ENCODE data around the gene EML4.

Gene EML4

GRCh38 chr2:42191285-42192009 lies 22.3 kb downstream of the EML4 start:
- Histone ChIP-seq H3K4me3 (ENCODE audit: low read length) (no peak overlapping the region), H3K9ac (ENCODE audit: low read depth, low read length) (no peak overlapping the region), H3K36me3 (ENCODE audit: insufficient read depth, low read length) (0 out of 2 replicates have a peak, but pooled peaks cover 2% of the 10 kb centered on the region), H3K4me1 (ENCODE audit: insufficient read depth, low read length) (peaks cover 13% of the 10 kb centered on the region), H3K27me3 (ENCODE audit: insufficient read depth, low read length) (no peaks in the 10 kb centered on the region), H3K27ac (ENCODE audit: low read depth, low read length) (no peak overlapping the region), H3K9me3 (ENCODE audit: insufficient read depth, low read depth, low read length) (no peaks in the 10 kb centered on the region)
- WGBS: 96% methylated on average over 10 of the region's 10 CpGs

- H3K27ac ChIP-seq (ENCODE audit: low read depth, low read length): no peak overlapping the region
- H3K9me3 ChIP-seq (ENCODE audit: insufficient read depth, low read depth, low read length): no peaks in the 10 kb centered on the region
- no peak overlapping the region for H3K9ac ChIP-seq (ENCODE audit: low read depth, low read length)
- H3K27me3 ChIP-seq (ENCODE audit: insufficient read depth, low read length): no peaks in the 10 kb centered on the region
- H3K4me3 ChIP-seq (ENCODE audit: low read length): no peak overlapping the region
- H3K36me3 ChIP-seq (ENCODE audit: insufficient read depth, low read length): 0 out of 2 replicates have a peak, but pooled peaks cover 2% of the 10 kb centered on the region
- peaks cover 15% of the 10 kb centered on the region for H3K4me1 ChIP-seq (ENCODE audit: insufficient read depth, low read length)
- WGBS: 94% methylated on average over 5 of the region's 5 CpGs
These were observed 22.8 kb downstream of the EML4 start for GRCh38 chr2:42192010-42192373.

- no peaks in the 10 kb centered on the region for H3K9me3 ChIP-seq (ENCODE audit: insufficient read depth, low read depth, low read length)
- 91% methylated on average over 3 of the region's 3 CpGs for WGBS
- 0 out of 2 replicates have a peak, but pooled peaks cover 2% of the 10 kb centered on the region for H3K36me3 ChIP-seq (ENCODE audit: insufficient read depth, low read length)
- H3K4me3 ChIP-seq (ENCODE audit: low read length): no peak overlapping the region
- no peak overlapping the region for H3K27ac ChIP-seq (ENCODE audit: low read depth, low read length)
- peaks cover 15% of the 10 kb centered on the region for H3K4me1 ChIP-seq (ENCODE audit: insufficient read depth, low read length)
- H3K9ac ChIP-seq (ENCODE audit: low read depth, low read length): no peak overlapping the region
- no peaks in the 10 kb centered on the region for H3K27me3 ChIP-seq (ENCODE audit: insufficient read depth, low read length)
These were observed 23.8 kb downstream of the EML4 start for GRCh38 chr2:42192652-42193566.

GRCh38 chr2:42193722-42194187 lies 24.6 kb downstream of the EML4 start:
- no peaks in the 10 kb centered on the region for H3K9me3 ChIP-seq (ENCODE audit: insufficient read depth, low read depth, low read length)
- H3K36me3 ChIP-seq (ENCODE audit: insufficient read depth, low read length): 0 out of 2 replicates have a peak, but pooled peaks cover 2% of the 10 kb centered on the region
- no peak overlapping the region for H3K4me3 ChIP-seq (ENCODE audit: low read length)
- peaks cover 15% of the 10 kb centered on the region for H3K4me1 ChIP-seq (ENCODE audit: insufficient read depth, low read length)
- no peak overlapping the region for H3K27ac ChIP-seq (ENCODE audit: low read depth, low read length)
- H3K9ac ChIP-seq (ENCODE audit: low read depth, low read length): no peak overlapping the region
- no peaks in the 10 kb centered on the region for H3K27me3 ChIP-seq (ENCODE audit: insufficient read depth, low read length)

DNA sequence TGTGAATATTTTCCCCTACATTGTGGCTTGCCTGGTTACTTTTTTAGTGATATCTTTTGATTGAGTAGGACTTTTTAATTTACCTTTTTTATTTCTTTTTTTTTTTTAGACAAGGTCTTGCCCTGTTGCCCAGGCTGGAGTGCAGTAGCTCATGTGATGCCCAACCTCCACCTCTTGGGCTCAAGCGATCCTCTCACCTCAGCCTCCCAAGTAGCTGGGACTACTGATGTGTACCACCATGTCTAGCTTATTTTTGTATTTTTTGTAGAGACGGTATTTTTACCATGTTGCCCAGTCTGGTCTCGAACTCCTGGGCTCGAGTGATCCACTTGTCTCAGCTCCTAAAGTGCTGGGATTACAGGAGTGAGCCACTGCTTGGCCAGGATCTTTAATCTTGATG lies 25.3 kb downstream of the EML4 start:
- Histone ChIP-seq H3K27ac (ENCODE audit: low read depth, low read length) (no peak overlapping the region), H3K9me3 (ENCODE audit: insufficient read depth, low read depth, low read length) (no peaks in the 10 kb centered on the region), H3K27me3 (ENCODE audit: insufficient read depth, low read length) (no peaks in the 10 kb centered on the region), H3K36me3 (ENCODE audit: insufficient read depth, low read length) (0 out of 2 replicates have a peak, but pooled peaks cover 2% of the 10 kb centered on the region), H3K4me1 (ENCODE audit: insufficient read depth, low read length) (peaks cover 15% of the 10 kb centered on the region), H3K4me3 (ENCODE audit: low read length) (no peak overlapping the region), H3K9ac (ENCODE audit: low read depth, low read length) (no peak overlapping the region)
- WGBS: 92% methylated on average over 4 of the region's 4 CpGs

GRCh38 chr2:42195559-42195958 lies 26.4 kb downstream of the EML4 start:
- H3K4me3 ChIP-seq (ENCODE audit: low read length): no peak overlapping the region
- peaks cover 18% of the 10 kb centered on the region for H3K4me1 ChIP-seq (ENCODE audit: insufficient read depth, low read length)
- H3K9ac ChIP-seq (ENCODE audit: low read depth, low read length): no peak overlapping the region
- H3K36me3 ChIP-seq (ENCODE audit: insufficient read depth, low read length): 0 out of 2 replicates have a peak, but pooled peaks cover 2% of the 10 kb centered on the region
- H3K27ac ChIP-seq (ENCODE audit: low read depth, low read length): no peak overlapping the region
- no peaks in the 10 kb centered on the region for H3K9me3 ChIP-seq (ENCODE audit: insufficient read depth, low read depth, low read length)
- no peaks in the 10 kb centered on the region for H3K27me3 ChIP-seq (ENCODE audit: insufficient read depth, low read length)

DNA sequence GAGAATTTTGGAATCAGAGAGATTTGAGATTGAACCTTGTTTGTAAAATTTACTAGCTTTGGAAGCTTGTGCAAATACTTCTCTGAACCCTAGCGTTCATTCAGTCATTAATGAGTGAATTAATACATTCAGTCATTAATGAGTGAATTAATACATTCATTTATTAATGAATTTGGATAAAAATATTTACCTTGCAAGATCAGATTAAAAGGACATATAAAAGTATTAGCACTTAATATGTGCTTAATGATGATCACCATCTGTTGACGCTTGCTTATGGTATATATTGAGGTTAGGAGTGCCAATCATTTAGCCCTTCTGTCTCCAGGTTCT lies 26.9 kb downstream of the EML4 start:
- H3K4me1 ChIP-seq (ENCODE audit: insufficient read depth, low read length): peaks cover 20% of the 10 kb centered on the region
- H3K27me3 ChIP-seq (ENCODE audit: insufficient read depth, low read length): no peaks in the 10 kb centered on the region
- H3K9me3 ChIP-seq (ENCODE audit: insufficient read depth, low read depth, low read length): no peaks in the 10 kb centered on the region
- 100% methylated on average over 1 of the region's 2 CpGs for WGBS
- H3K9ac ChIP-seq (ENCODE audit: low read depth, low read length): no peak overlapping the region
- 0 out of 2 replicates have a peak, but pooled peaks cover 2% of the 10 kb centered on the region for H3K36me3 ChIP-seq (ENCODE audit: insufficient read depth, low read length)
- no peak overlapping the region for H3K4me3 ChIP-seq (ENCODE audit: low read length)
- no peak overlapping the region for H3K27ac ChIP-seq (ENCODE audit: low read depth, low read length)

GRCh38 chr2:42196403-42197267 lies 27.5 kb downstream of the EML4 start:
- 0 out of 2 replicates have a peak, but pooled peaks cover 2% of the 10 kb centered on the region for H3K36me3 ChIP-seq (ENCODE audit: insufficient read depth, low read length)
- no peaks in the 10 kb centered on the region for H3K9me3 ChIP-seq (ENCODE audit: insufficient read depth, low read depth, low read length)
- H3K4me3 ChIP-seq (ENCODE audit: low read length): no peak overlapping the region
- WGBS: 91% methylated on average over 9 of the region's 9 CpGs
- H3K4me1 ChIP-seq (ENCODE audit: insufficient read depth, low read length): peaks cover 20% of the 10 kb centered on the region
- peak overlapping the region; percentile 22; the same call in 1 of the 2 replicates for H3K27ac ChIP-seq (ENCODE audit: low read depth, low read length)
- no peak overlapping the region for H3K9ac ChIP-seq (ENCODE audit: low read depth, low read length)
- H3K27me3 ChIP-seq (ENCODE audit: insufficient read depth, low read length): no peaks in the 10 kb centered on the region

DNA sequence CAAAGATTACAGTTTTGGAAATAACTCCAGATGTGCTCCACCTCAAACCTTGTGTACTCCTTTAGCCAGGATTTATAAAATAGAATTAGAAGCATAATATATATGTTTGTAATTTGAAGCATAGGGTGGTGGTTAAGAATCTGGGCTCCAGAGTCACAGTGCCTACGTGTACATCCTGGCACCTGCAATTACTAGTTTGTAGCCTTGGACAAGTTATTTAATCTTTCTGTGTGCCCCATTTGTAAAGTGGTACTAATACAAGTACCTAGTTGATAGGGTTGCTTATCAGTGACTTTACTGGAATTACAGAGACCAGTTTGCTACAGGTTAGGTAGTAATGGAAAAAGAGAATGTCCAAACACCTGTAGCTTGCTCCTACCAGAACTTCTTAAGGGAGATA lies 28.6 kb downstream of the EML4 start:
- Histone ChIP-seq H3K27ac (ENCODE audit: low read depth, low read length) (no peak overlapping the region), H3K36me3 (ENCODE audit: insufficient read depth, low read length) (0 out of 2 replicates have a peak, but pooled peaks cover 2% of the 10 kb centered on the region), H3K9ac (ENCODE audit: low read depth, low read length) (no peak overlapping the region), H3K27me3 (ENCODE audit: insufficient read depth, low read length) (no peaks in the 10 kb centered on the region), H3K4me1 (ENCODE audit: insufficient read depth, low read length) (peaks cover 20% of the 10 kb centered on the region), H3K9me3 (ENCODE audit: insufficient read depth, low read depth, low read length) (no peaks in the 10 kb centered on the region), H3K4me3 (ENCODE audit: low read length) (no peak overlapping the region)
- WGBS: 55% methylated on average over 1 of the region's 1 CpG

DNA sequence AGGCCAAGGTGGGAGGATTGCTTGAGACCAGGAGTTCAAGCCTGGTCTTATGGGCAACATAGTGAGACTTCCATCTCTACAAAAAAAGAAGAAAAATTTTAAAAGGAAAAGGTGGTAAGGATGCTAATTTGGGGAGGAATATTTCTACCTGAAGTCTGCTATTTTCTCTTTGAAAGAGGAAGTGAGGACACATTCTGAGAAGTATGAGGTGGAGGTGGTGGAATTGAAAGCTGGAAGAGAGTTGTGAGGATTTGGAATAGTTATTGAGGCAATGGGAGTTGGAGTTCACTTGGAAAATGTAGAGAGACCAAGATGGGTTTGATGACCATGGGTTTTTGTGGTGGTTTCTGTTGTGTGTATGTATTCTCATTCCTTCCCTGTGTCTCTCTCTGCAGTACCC lies 29.3 kb downstream of the EML4 start:
- H3K4me3 ChIP-seq (ENCODE audit: low read length): no peak overlapping the region
- no peaks in the 10 kb centered on the region for H3K9me3 ChIP-seq (ENCODE audit: insufficient read depth, low read depth, low read length)

More for the DNA sequence above, 29.3 kb downstream of the EML4 start:
- H3K27me3 ChIP-seq (ENCODE audit: insufficient read depth, low read length): no peaks in the 10 kb centered on the region
- H3K27ac ChIP-seq (ENCODE audit: low read depth, low read length): no peak overlapping the region
- 0 out of 2 replicates have a peak, but pooled peaks cover 2% of the 10 kb centered on the region for H3K36me3 ChIP-seq (ENCODE audit: insufficient read depth, low read length)
- peaks cover 19% of the 10 kb centered on the region for H3K4me1 ChIP-seq (ENCODE audit: insufficient read depth, low read length)
- no peak overlapping the region for H3K9ac ChIP-seq (ENCODE audit: low read depth, low read length)

Data from HUES64 (cell line).